Activated CD8-positive, alpha-beta T cell treated with anti-CD3 and anti-CD28 coated beads for 36 hours (primary cell): Measurements from ENCODE around the gene KRTAP4-12. TPM values are rescaled to one million over a fixed set of nuclear protein-coding genes. Genes with fewer than 3 reads are reported as not detected.
"Not testable (repeated sequence)": the region's sequence is repeated elsewhere in the genome, so short reads cannot be mapped to it uniquely, and the experiment has no call there.

Source experiments
- ATAC-seq: fragments of 200-7000 bp; cut with Tn5 transposase; one replicate; pipeline ENCODE4 v1.10.0; 2021; ENCODE audit warnings: mild to moderate bottlenecking, moderate library complexity
- CTCF ChIA-PET: fragments of 350-600 bp; sonication (Branson Sonifier 250); formaldehyde crosslinking; loops from one replicate; lab custom pipeline; 2021; ENCODE audit warnings: antibody characterized with exemption; lab: Charles Lee
- POLR2A ChIA-PET: fragments of 350-600 bp; sonication (Branson Sonifier 250); formaldehyde crosslinking; loops from one replicate; lab custom pipeline; 2021; ENCODE audit warnings: antibody characterized with exemption; lab: Charles Lee
- DNase-seq: peaks from one replicate; pipeline ENCODE4 v3.0.0-alpha.2; 2020
- H3K27ac Mint-ChIP-seq: one replicate; pipeline ENCODE4 v1.8.0; 2021; ENCODE audit warnings: mild to moderate bottlenecking, mixed read lengths
- H3K27me3 Mint-ChIP-seq: one replicate; pipeline ENCODE4 v1.8.0; 2021; ENCODE audit warnings: mixed read lengths
- H3K36me3 Mint-ChIP-seq: one replicate; pipeline ENCODE4 v1.8.0; 2021; ENCODE audit warnings: low read depth, mixed read lengths
- H3K4me1 Mint-ChIP-seq: one replicate; pipeline ENCODE4 v1.8.0; 2021; ENCODE audit warnings: low read depth, mixed read lengths
- H3K4me3 Mint-ChIP-seq: one replicate; pipeline ENCODE4 v1.8.0; 2021; ENCODE audit warnings: mild to moderate bottlenecking, moderate library complexity, mixed read lengths
- H3K9me3 Mint-ChIP-seq: one replicate; pipeline ENCODE4 v1.8.0; 2021; ENCODE audit warnings: mixed read lengths
- CTCF ChIP-seq: fragments of 200-600 bp; IDR thresholded peaks from one replicate; pipeline ENCODE4 v1.8.0; 2022; ENCODE audit warnings: antibody characterized with exemption, mild to moderate bottlenecking
- intact Hi-C: fragments of 100-400 bp; cut with micrococcal nuclease; formaldehyde crosslinking; loops from one replicate; pipeline ENCODE4 v1.10.0; 2022
- total RNA-seq, 2 experiments: library from RNA; stranded (reverse); gene quantifications; one replicate each; pipeline ENCODE4 v1.2.3, GENCODE V29; 2021

Gene KRTAP4-12
- total RNA-seq, 2 experiments from 2014 or later, result not detected

GRCh38 chr17:41083427-41083826, 40.6 kb downstream of the KRTAP4-12 start:
- ATAC-seq, H3K36me3 Mint-ChIP-seq, H3K27me3 Mint-ChIP-seq, H3K4me1 Mint-ChIP-seq, H3K27ac Mint-ChIP-seq, POLR2A ChIA-PET, CTCF ChIA-PET, DNase-seq, H3K9me3 Mint-ChIP-seq, H3K4me3 Mint-ChIP-seq, intact Hi-C loops: not testable (repeated sequence)

DNA sequence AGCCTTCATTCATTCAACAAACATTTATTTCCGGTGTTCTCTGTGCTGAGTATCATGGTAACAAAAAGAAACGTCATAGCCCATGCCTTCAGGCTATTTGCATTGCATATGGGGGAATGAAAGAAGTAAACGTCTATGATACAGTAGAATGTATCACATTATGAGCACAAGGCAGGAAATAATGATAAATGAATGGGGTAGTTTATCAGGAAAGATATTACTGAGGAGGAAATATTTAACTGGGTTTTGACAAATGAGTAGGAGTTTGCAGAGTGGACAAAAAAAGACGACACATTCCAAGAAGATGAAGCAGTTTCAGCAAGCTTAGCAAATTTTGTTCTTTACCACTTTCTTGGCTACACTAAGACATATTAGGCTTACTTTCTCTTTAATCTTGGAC, 41.4 kb downstream of the KRTAP4-12 start:
- no peak for TF ChIP-seq CTCF
- Mint-ChIP-seq H3K36me3 (no peaks in the 10 kb centered on the region), H3K4me3 (no peak overlapping the region), H3K9me3 (no peaks in the 10 kb centered on the region), H3K27ac (no peak overlapping the region), H3K4me1 (no peaks in the 10 kb centered on the region), H3K27me3 (peaks cover 6% of the 10 kb centered on the region)
- DNase-seq (no peak), ATAC-seq (no peak)
- POLR2A ChIA-PET, result no interaction called here
- intact Hi-C loops, result no loop called here
- CTCF ChIA-PET, result no interaction called here

DNA sequence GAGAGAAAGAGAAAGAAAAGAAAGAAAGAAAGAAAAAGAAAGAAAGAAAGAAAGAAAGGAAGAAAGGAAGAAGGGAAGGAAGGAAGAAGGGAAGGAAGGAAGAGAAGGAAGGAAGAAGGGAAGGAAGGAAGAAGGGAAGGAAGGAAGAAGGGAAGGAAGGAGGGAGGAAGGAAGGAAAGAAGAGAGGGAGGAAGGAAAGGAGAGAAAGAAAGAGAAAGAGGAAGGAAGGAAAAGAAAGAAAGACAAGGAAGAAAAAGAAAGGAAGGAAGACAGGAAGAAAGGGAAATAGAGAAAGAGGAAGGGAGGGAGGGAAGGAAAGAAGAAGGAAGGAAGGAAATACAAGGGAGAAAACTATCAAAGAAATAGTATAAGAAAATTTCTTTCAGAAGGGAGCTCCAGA, 47.2 kb downstream of the KRTAP4-12 start:
- Mint-ChIP-seq H3K27ac (no peak overlapping the region), H3K27me3 (peaks cover 9% of the 10 kb centered on the region), H3K9me3 (no peaks in the 10 kb centered on the region), H3K4me1 (no peaks in the 10 kb centered on the region), H3K36me3 (no peaks in the 10 kb centered on the region), H3K4me3 (no peak overlapping the region)
- CTCF ChIA-PET, result no interaction called here
- ATAC-seq, result no peak
- no peak for TF ChIP-seq CTCF
- intact Hi-C loops, result no loop called here
- DNase-seq, result no peak
- POLR2A ChIA-PET, result no interaction called here

DNA sequence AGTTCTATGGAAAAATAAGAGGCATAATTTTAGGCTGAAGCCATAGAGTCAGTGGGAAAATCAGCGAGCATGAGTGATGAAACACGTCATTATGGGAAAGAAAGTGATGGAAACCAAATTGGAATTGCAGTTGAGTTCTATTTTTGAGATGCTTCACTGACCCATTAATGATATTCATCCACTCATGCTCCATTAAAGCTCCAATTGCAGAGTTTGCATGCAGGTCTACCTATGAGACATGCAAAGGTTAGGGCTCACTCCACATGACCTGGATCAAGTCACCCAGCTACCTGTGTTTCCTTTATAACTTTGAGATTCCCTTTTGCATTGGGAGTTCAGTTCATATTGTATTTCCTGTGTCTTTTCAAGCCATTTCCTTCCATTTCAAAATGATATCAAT, 50.3 kb downstream of the KRTAP4-12 start:
- Mint-ChIP-seq H3K36me3 (no peaks in the 10 kb centered on the region), H3K4me1 (no peaks in the 10 kb centered on the region), H3K4me3 (no peak overlapping the region), H3K27me3 (peaks cover 9% of the 10 kb centered on the region), H3K27ac (no peak overlapping the region), H3K9me3 (no peaks in the 10 kb centered on the region)
- DNase-seq (no peak), ATAC-seq (no peak)
- CTCF ChIA-PET, result no interaction called here
- TF ChIP-seq CTCF, result no peak
- POLR2A ChIA-PET, result no interaction called here
- intact Hi-C loops, result no loop called here

Other genes with a start within 250 kb of the KRTAP4-12 start
- gene KRT20, start 238.9 kb downstream of the KRTAP4-12 start, total RNA-seq, result not detected
- gene KRT23, start 186.5 kb downstream of the KRTAP4-12 start, total RNA-seq, result not detected
- not detected for gene KRT39, start 157.2 kb downstream of the KRTAP4-12 start, total RNA-seq
- not detected for gene KRT40, start 139.9 kb downstream of the KRTAP4-12 start, total RNA-seq
- gene KRTAP3-3, start 130.0 kb downstream of the KRTAP4-12 start, total RNA-seq, result not detected
- gene KRTAP3-2, start 124.3 kb downstream of the KRTAP4-12 start, total RNA-seq, result not detected
- gene KRTAP3-1, start 115.1 kb downstream of the KRTAP4-12 start, total RNA-seq, result not detected
- not detected for gene KRTAP1-5, start 97.0 kb downstream of the KRTAP4-12 start, total RNA-seq
- not detected for gene KRTAP1-4, start 94.0 kb downstream of the KRTAP4-12 start, total RNA-seq
- gene KRTAP1-3, start 89.3 kb downstream of the KRTAP4-12 start, total RNA-seq, result not detected
- gene KRTAP1-1, start 82.7 kb downstream of the KRTAP4-12 start, total RNA-seq, result not detected
- gene KRTAP2-1, start 76.9 kb downstream of the KRTAP4-12 start, total RNA-seq, result not detected
- gene KRTAP2-2, start 69.0 kb downstream of the KRTAP4-12 start, total RNA-seq, result not detected
- not detected for gene KRTAP2-3, start 64.1 kb downstream of the KRTAP4-12 start, total RNA-seq
- not detected for gene KRTAP2-4, start 58.3 kb downstream of the KRTAP4-12 start, total RNA-seq
- gene KRTAP4-7, start 40.0 kb downstream of the KRTAP4-12 start, total RNA-seq, result not detected
- not detected for gene KRTAP4-8, start 26.0 kb downstream of the KRTAP4-12 start, total RNA-seq
- not detected for gene KRTAP4-16, start 22.0 kb downstream of the KRTAP4-12 start, total RNA-seq
- gene KRTAP4-9, start 18.8 kb downstream of the KRTAP4-12 start, total RNA-seq, result not detected
- not detected for gene KRTAP4-11, start 5.8 kb downstream of the KRTAP4-12 start, total RNA-seq
- gene KRTAP4-6, start 16.4 kb upstream of the KRTAP4-12 start, total RNA-seq, result not detected
- not detected for gene KRTAP4-5, start 25.6 kb upstream of the KRTAP4-12 start, total RNA-seq
- not detected for gene KRTAP4-4, start 36.6 kb upstream of the KRTAP4-12 start, total RNA-seq
- not detected for gene KRTAP4-3, start 44.0 kb upstream of the KRTAP4-12 start, total RNA-seq
- not detected for gene KRTAP4-2, start 54.0 kb upstream of the KRTAP4-12 start, total RNA-seq
- not detected for gene KRTAP4-1, start 60.7 kb upstream of the KRTAP4-12 start, total RNA-seq
- gene KRTAP9-1, start 65.7 kb upstream of the KRTAP4-12 start, total RNA-seq, result not detected
- not detected for gene KRTAP9-2, start 102.5 kb upstream of the KRTAP4-12 start, total RNA-seq
- not detected for gene KRTAP9-3, start 108.3 kb upstream of the KRTAP4-12 start, total RNA-seq
- not detected for gene KRTAP9-8, start 113.8 kb upstream of the KRTAP4-12 start, total RNA-seq
- not detected for gene KRTAP9-4, start 125.5 kb upstream of the KRTAP4-12 start, total RNA-seq
- gene KRTAP9-9, start 131.2 kb upstream of the KRTAP4-12 start, total RNA-seq, result not detected
- gene KRTAP9-6, start 141.2 kb upstream of the KRTAP4-12 start, total RNA-seq, result not detected
- not detected for gene KRTAP9-7, start 151.5 kb upstream of the KRTAP4-12 start, total RNA-seq
- gene KRTAP29-1, start 178.7 kb upstream of the KRTAP4-12 start, total RNA-seq, result not detected
- not detected for gene KRTAP16-1, start 185.1 kb upstream of the KRTAP4-12 start, total RNA-seq
- gene KRTAP17-1, start 191.5 kb upstream of the KRTAP4-12 start, total RNA-seq, result not detected
- gene KRT33A, start 226.6 kb upstream of the KRTAP4-12 start, total RNA-seq, result not detected
- not detected for gene KRT33B, start 245.6 kb upstream of the KRTAP4-12 start, total RNA-seq